ENCODE results near the gene PITPNM1.
A peak's percentile ranks its signal among the peaks of the same experiment; 100 is the strongest.

Gene PITPNM1

DNA sequence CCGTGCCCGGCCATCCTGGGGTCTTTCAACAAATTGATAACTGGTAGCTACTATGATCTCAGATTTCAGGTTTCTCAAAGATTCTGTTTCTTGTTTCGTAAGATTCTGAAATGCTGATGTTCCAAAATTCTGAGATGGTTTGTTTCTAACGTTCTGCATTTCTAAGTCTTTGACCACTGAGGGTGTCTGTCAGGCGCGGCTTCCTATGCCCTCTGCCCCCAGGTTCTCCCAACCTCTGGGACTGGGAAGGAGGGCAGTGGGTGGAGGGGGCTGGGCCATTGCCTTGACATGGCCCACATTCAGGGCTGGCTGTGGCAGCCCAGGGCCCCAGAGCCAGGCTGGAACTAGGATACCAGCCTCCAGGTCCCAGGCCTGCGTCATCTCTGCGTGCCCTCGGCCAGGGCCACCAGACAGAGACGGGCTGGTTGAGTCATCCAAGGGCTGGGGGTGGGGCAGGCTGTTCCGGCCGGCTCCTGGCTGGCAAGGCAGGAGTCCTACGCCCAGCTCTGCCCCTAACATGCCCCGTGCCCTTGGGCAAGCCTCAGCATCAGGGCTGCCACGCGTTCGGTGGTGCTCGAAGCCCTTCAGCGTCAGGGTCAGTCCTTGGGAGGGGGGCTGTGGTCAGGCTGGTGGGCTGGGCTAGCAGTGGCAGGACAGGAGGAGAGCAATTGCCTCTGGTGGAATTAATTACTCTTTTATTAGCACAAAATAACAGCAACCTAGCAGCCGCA, 41.3 kb downstream of the PITPNM1 start:
- Histone ChIP-seq H3K36me3 (ENCODE audit: insufficient read depth, low read length) (no peaks in the 10 kb centered on the region), H3K4me3 (peak overlapping the region; percentile 94), H3K9me3 (ENCODE audit: low read depth, low read length) (no peaks in the 10 kb centered on the region), H3K9ac (ENCODE audit: insufficient read length) (peak overlapping the region; percentile 76), H3K27ac (peak overlapping the region; percentile 75)
- DNase-seq (ENCODE audit: low read depth, low spot score): no peak
- TF ChIP-seq EZH2 (IDR thresholded peaks at IDR 0.05) (no peak), FOXP2 (optimal IDR thresholded peaks at IDR 0.05; ENCODE audit: control extremely low read depth, extremely low read length, insufficient read depth) (no peak), POLR2AphosphoS5 (IDR thresholded peaks at IDR 0.05; ENCODE audit: borderline replicate concordance, low read depth, low read length) (no peak; the same call in 1 of the 2 replicates)

GRCh38 chr11:67463186-67463585, 42.0 kb downstream of the PITPNM1 start:
- TF ChIP-seq POLR2AphosphoS5 (IDR thresholded peaks at IDR 0.05; ENCODE audit: borderline replicate concordance, low read depth, low read length): no peak
- no peak for TF ChIP-seq EZH2 (IDR thresholded peaks at IDR 0.05)
- TF ChIP-seq FOXP2 (optimal IDR thresholded peaks at IDR 0.05; ENCODE audit: control extremely low read depth, extremely low read length, insufficient read depth): no peak
- Histone ChIP-seq H3K36me3 (ENCODE audit: insufficient read depth, low read length) (no peaks in the 10 kb centered on the region), H3K4me3 (no peak overlapping the region), H3K9me3 (ENCODE audit: low read depth, low read length) (no peaks in the 10 kb centered on the region), H3K27ac (no peak overlapping the region), H3K9ac (ENCODE audit: insufficient read length) (no peak overlapping the region)
- no peak for DNase-seq (ENCODE audit: low read depth, low spot score)

DNA sequence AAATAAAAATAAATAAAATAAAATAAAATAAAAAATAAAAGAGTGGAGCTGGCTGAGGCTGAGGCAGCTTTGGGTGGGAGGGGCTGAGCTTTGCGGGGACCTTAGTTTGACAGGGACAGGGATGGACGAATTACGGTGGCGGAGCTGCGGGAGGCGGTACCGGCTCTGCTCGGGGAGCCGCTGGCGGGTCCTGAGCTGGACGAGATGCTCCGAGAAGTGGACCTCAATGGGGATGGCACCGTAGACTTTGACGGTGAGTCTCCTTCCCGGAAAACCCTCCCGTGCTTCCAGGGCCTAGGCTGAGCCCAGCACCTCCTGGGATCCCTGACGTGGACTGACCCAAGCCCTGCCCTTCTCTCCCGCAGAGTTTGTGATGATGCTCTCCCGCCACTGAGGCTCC, 46.9 kb downstream of the PITPNM1 start:
- Histone ChIP-seq H3K36me3 (ENCODE audit: insufficient read depth, low read length) (no peaks in the 10 kb centered on the region), H3K27ac (no peak overlapping the region), H3K9me3 (ENCODE audit: low read depth, low read length) (no peaks in the 10 kb centered on the region), H3K4me3 (no peak overlapping the region), H3K9ac (ENCODE audit: insufficient read length) (no peak overlapping the region)
- no peak for TF ChIP-seq EZH2 (IDR thresholded peaks at IDR 0.05)
- TF ChIP-seq FOXP2 (optimal IDR thresholded peaks at IDR 0.05; ENCODE audit: control extremely low read depth, extremely low read length, insufficient read depth): no peak
- no peak for DNase-seq (ENCODE audit: low read depth, low spot score)

- H3K9ac ChIP-seq (ENCODE audit: insufficient read length): no peak overlapping the region
- no peak overlapping the region for H3K4me3 ChIP-seq
- DNase-seq (ENCODE audit: low read depth, low spot score): no peak
- H3K9me3 ChIP-seq (ENCODE audit: low read depth, low read length): no peaks in the 10 kb centered on the region
- H3K36me3 ChIP-seq (ENCODE audit: insufficient read depth, low read length): no peaks in the 10 kb centered on the region
- TF ChIP-seq EZH2 (IDR thresholded peaks at IDR 0.05) (no peak), POLR2AphosphoS5 (IDR thresholded peaks at IDR 0.05; ENCODE audit: borderline replicate concordance, low read depth, low read length) (no peak), FOXP2 (optimal IDR thresholded peaks at IDR 0.05; ENCODE audit: control extremely low read depth, extremely low read length, insufficient read depth) (no peak)
- H3K27ac ChIP-seq: no peak overlapping the region
Measured at GRCh38 chr11:67457453-67457852, 47.7 kb downstream of the PITPNM1 start.

DNA sequence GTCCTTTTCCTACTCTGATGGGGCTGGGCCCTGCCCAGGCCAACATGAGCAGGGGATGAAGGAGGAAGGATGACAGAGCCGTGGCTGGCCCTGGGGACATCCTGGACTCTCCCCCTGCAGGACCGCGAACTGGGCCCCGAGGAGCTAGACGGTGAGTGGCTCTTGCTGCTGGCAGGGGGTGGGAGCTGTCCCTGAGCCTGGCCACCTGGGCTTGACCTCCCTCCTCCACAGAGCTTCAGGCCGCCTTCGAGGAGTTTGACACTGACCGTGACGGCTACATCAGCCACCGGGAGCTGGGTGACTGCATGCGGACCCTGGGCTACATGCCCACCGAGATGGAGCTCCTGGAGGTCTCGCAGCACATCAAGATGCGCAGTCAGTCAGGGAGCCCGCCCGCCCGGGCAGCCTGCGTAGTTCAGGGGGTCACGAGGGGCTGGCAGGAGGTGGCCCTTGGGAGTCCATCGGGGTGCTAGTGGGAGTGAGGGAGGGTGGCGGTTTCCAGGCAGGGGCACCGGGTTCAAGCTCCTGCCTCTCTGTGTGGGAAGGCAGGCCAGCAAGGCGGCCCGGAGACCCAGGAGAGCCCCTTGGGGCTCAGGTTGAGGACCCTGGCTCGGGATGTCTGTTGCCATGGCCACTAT, 49.0 kb downstream of the PITPNM1 start:
- no peaks in the 10 kb centered on the region for H3K9me3 ChIP-seq (ENCODE audit: low read depth, low read length)
- H3K27ac ChIP-seq: no peak overlapping the region
- no peak overlapping the region for H3K4me3 ChIP-seq
- DNase-seq (ENCODE audit: low read depth, low spot score): no peak
- H3K9ac ChIP-seq (ENCODE audit: insufficient read length): no peak overlapping the region
- H3K36me3 ChIP-seq (ENCODE audit: insufficient read depth, low read length): no peaks in the 10 kb centered on the region
- TF ChIP-seq FOXP2 (optimal IDR thresholded peaks at IDR 0.05; ENCODE audit: control extremely low read depth, extremely low read length, insufficient read depth): no peak
- no peak for TF ChIP-seq EZH2 (IDR thresholded peaks at IDR 0.05)
- no peak for TF ChIP-seq POLR2AphosphoS5 (IDR thresholded peaks at IDR 0.05; ENCODE audit: borderline replicate concordance, low read depth, low read length)

DNA sequence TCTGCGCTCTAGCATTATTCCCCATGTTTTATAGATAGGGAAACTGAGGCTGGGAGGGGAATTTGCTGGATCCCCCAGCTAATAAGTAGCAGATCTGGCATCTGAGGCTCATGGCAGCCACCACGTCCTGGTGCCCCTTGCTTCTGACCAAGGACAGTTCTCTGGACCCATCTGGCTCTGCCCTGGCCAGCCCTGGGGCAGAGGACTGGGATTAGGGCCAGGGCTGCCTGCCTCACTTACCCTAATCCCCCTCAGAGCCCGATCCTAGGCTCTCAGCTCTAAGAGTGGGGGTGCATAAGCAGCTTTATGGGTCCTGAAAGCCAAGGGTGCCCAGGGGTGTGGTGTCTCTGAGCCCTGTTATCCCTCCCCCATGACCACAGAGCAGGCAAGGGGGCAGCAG, 50.1 kb downstream of the PITPNM1 start, which contains the start of gene CABP4:
TSS of gene CABP4 (plus strand) at position 301 of the 400 bp plus-strand sequence. CDS start at position 371, 70 bp downstream.
- Histone ChIP-seq H3K9me3 (ENCODE audit: low read depth, low read length) (no peaks in the 10 kb centered on the region), H3K4me3 (no peak within 1 kb of the TSS), H3K9ac (ENCODE audit: insufficient read length) (no peak within 1 kb of the TSS), H3K36me3 (ENCODE audit: insufficient read depth, low read length) (no peaks in the 10 kb centered on the region), H3K27ac (no peak within 1 kb of the TSS)
- TF ChIP-seq POLR2AphosphoS5 (IDR thresholded peaks at IDR 0.05; ENCODE audit: borderline replicate concordance, low read depth, low read length) (no peak), FOXP2 (optimal IDR thresholded peaks at IDR 0.05; ENCODE audit: control extremely low read depth, extremely low read length, insufficient read depth) (no peak), EZH2 (IDR thresholded peaks at IDR 0.05) (no peak)
- no peak for DNase-seq (ENCODE audit: low read depth, low spot score)

- Histone ChIP-seq H3K9ac (ENCODE audit: insufficient read length) (no peak overlapping the region), H3K36me3 (ENCODE audit: insufficient read depth, low read length) (no peaks in the 10 kb centered on the region), H3K4me3 (no peak overlapping the region), H3K27ac (no peak overlapping the region), H3K9me3 (ENCODE audit: low read depth, low read length) (no peaks in the 10 kb centered on the region)
- TF ChIP-seq POLR2AphosphoS5 (IDR thresholded peaks at IDR 0.05; ENCODE audit: borderline replicate concordance, low read depth, low read length): no peak
- TF ChIP-seq EZH2 (IDR thresholded peaks at IDR 0.05): no peak
- no peak for TF ChIP-seq FOXP2 (optimal IDR thresholded peaks at IDR 0.05; ENCODE audit: control extremely low read depth, extremely low read length, insufficient read depth)
- DNase-seq (ENCODE audit: low read depth, low spot score): no peak
Measured at GRCh38 chr11:67453816-67454732, 51.1 kb downstream of the PITPNM1 start.

Data from SK-N-MC (cell line).